NCI-H2196 treated with DMSO at 0.1 percent for 48 hours (cell line): ENCODE data around the gene SHISA2.

Experiments used
- DNase-seq: peaks from one replicate; lab custom pipeline; 2025; ENCODE audit not compliant: unreplicated experiment; lab: John Stamatoyannopoulos, UW

The SHISA2 gene

GRCh38 chr13:26019881-26020870, 31.6 kb downstream of the SHISA2 start:
- DNase-seq = no peak

DNA sequence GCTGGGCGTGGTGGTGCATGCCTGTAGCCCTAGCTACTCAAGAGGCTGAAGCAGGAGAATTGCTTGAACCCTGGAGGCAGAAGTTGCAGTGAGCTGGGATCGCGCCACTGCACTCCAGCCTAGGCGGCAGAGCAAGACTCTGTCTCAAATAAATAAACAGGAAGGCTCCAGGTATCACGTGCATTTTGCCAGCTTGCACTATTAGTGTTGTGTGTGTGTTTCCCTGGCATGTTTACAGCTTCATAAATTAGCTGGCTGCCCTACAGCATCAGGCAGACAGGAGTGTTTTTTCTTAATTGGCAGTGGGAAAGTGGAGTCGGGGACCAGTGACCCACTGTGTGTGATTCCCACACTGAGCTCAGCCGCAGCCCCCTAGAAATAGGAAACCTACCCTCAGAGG, 32.6 kb downstream of the SHISA2 start:
- DNase-seq = no peak

DNA sequence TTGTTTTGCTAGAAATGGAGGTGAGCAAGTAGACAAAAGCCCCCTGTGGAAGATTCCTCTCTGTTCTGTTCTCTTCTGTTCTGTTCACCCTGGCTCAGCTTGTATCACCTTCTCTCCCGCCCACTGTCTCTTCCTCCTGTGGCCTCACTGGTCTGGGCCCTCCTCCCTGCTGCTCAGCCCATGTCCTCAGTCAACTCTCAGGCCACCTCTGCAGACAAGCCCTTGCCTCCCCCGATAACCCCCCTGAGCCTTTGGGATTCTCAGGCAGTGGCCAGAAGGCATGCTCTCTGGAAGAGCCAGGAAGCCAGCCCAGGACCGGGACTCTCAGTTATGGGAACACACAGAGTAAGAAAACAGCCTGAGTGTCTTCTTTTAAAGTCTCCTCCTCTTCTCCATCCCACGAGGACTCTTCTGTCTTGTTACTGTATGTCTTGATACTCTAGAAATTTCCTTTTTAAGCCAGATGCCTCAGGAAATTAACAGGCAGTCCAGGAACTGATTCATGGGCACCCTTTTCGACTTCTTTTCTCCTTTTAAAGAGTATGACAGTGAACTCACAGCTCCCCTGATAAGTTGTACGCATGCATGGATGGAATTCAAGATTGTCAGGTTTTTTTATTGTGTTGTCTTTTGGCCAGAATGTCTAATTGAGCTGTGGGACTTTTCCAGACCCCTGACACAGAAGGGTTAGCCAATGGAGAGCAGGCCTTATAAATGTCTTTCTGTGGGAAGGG, 33.7 kb downstream of the SHISA2 start:
- no peak for DNase-seq

DNA sequence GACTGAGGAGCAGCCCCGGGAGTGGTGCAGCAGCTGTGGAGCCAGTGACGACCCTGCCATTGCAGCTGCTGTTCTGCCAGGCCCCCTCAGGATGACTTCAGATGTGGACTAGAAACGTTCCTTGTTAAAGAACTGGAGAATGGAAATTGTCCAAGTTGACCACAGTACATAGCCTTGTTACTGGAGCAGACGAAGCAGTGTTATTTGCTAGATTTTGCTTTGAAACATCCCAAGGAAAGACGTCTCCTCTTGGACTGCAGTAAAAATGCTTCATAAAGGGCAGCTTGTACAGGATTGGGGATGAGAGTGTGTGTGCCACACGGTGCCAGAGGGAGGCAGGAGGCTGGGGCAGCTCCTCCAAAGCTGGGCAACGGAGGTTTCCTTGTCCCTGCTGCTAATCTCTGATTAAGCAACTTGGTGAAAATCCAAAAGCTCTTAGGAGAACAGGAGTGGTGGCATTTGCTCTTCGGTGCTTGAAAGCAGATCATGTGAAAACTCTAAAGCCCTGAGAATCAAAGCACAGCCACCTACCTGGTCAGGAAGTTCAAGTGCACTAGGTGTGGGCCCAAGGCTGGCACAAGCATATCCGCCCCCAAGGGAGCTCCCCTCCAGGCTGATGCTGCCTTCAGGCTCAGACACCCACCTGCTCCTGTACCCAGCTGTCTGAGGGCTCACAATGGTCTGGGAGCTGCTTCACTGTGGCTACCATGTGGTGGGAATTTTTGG, 34.5 kb downstream of the SHISA2 start:
- DNase-seq = no peak

DNA sequence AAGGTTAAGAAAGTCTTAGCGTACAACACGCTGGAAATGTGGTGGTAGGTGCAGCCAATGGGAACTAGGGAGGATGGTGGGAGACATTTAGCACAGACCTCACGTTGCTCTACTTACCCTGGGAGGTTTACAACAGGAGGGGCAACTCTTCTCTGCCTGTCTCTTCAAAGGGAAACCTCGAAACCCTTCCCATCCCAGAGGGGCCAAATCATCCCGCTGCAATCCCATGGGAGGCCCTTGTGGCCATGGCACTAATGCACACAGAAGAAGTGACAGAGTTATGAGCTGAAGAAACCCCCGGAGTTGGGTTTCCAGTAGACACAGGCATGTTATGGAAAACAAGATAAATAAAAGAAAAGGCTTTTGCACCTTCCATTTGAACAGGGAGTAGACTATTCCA, 35.6 kb downstream of the SHISA2 start:
- DNase-seq = no peak

DNA sequence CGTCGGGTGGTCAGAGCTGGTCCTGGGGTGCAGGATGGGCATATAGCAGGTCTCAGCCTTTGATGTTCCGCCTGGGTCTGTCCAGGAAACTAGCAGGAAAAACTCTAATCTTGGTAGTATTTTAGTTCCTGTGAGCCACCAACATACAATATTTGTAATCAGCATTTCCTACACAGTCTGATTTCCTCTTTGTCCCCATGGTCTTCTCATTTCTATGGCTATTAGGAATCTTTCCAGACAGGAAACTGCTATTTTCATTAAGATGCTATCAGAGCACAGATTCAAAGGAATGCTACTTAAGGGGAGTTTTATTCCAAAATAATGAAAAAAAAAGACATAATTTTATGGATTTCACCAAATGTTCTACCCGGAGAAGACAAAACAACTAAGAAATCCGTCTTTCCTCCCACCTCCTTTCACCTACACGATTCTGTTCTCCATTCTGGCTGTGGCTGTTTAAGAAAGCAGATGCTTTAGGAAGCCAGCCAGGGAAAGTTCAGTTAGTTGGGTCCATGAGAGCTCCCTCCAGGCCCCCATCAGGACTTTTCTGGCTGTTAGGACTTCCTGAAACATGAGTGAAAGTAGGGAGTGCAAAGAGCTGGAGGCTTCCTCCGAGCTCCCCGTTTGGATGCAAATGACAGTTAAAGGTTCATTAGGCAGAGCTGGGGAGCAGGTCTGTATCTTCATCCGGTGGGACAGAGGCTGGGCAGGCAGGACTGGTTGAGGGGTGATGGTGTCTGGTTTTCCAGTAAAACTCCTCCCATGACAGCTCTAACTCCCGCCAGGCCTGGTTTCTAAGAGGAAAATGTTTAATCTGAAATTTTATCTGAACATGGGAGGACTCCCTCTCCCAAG, 36.3 kb downstream of the SHISA2 start:
- no peak for DNase-seq

DNA sequence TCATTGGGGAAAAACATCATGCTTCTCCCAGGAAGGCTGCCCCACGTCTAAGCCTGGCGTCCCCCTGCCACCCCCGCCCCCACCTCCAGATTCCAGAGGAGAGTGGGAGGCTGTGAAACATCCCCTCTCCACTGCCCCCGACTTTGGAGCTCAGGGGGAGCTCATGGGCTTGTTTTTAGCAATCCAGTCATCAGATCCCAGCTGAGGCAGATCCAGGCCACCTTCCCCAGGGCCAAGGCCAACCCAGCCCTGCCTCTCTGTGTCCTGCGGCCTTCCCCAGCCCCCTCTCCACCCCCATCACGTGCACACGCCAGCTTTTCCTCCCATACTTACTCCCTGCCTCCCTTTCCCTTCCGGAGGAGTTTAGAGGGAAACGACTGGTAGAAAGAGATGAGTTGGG, 38.8 kb downstream of the SHISA2 start:
- DNase-seq = no peak

DNA sequence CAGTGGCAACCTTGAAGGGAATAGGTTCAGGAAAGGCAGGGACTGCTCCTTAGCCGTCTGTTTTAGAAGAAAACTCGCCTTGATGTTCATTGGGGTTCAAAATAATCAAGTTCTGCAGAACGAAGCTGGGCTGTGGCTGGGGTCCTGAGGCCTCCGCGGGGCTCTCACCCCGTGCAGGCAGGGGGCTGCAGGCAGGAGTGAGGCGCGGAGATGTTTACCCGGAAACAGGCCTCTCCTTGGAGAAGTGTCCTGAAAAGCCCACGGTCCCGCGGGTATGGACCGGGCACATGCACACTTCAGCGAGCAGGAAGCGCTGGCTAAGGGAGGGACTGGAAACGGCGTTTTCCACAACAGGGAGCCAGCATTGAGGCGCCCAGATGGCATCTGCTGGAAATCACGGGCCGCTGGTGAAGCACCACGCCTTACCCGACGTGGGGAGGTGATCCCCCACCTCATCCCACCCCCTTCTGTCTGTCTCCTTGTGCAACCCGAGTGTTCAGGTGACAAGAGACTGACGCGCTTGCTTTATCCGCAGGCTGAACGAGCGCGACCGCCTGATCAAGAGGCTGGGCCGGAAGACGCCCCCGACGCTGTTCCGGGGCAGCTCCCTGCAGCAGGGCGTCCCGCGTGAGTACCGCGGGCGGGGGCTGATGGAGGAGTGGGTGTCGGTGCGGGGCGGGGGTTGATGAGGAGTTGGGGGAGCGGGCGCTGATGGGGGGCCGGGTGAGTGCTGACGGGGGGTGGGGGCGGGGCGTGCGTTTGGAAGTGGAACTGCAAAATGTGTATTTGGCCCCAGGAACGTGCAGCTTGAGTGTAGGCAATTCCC, 39.6 kb downstream of the SHISA2 start:
- no peak for DNase-seq

- no peak for DNase-seq
Observed at GRCh38 chr13:26011208-26011573, 40.6 kb downstream of the SHISA2 start.

GRCh38 chr13:26010487-26011207, 41.2 kb downstream of the SHISA2 start:
- no peak for DNase-seq

DNA sequence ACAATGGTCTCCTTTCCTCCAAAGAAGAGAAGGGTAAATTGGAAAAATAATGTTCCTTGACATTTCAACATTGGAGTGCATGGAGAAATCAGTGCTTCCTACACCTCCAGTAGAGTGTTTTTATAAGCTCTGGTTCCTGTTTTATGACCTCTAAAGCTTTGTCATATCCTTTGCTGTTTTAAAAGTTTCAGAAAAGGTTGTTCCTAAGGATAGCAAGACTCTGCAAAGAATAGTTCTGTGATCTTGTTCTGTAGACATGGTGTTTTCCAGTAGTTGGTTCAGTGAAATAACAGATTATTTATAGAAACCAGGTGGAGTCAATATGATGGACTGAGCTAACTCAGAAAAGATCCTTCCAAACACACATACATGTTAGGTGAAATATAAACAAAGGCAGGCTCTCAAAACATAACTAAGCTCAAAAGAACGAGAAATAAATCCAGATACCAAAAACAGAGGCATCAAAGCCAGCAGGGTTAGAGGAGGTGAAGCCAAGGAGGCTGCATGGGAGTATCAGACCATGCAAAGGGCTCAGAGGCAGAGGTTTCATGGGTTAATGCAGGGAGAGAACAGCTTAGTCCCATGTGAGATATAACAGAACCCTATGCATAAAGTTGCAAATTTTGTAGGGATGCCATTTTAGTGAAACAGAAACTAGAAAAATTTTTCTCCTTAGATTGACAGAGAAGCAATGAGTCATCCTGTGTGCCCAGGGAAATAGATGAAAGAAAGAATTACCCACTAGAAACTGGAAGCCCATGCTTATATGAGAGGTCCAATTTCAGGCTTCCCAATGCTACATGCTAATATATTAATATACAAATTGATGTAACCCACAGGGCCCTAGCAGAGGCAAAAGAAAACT, 44.3 kb downstream of the SHISA2 start:
- DNase-seq = no peak
